Superior temporal gyrus (tissue), 1 donor: Measurements from ENCODE around the gene RABAC1.
"Not testable (repeated sequence)": the region's sequence is repeated elsewhere in the genome, so short reads cannot be mapped to it uniquely, and the experiment has no call there.

Source experiments
- DNase-seq: peaks from one replicate; pipeline ENCODE4 v3.0.0-alpha.2; 2016; ENCODE audit errors: extremely low spot score

RABAC1 gene, protein sequence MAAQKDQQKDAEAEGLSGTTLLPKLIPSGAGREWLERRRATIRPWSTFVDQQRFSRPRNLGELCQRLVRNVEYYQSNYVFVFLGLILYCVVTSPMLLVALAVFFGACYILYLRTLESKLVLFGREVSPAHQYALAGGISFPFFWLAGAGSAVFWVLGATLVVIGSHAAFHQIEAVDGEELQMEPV

DNA sequence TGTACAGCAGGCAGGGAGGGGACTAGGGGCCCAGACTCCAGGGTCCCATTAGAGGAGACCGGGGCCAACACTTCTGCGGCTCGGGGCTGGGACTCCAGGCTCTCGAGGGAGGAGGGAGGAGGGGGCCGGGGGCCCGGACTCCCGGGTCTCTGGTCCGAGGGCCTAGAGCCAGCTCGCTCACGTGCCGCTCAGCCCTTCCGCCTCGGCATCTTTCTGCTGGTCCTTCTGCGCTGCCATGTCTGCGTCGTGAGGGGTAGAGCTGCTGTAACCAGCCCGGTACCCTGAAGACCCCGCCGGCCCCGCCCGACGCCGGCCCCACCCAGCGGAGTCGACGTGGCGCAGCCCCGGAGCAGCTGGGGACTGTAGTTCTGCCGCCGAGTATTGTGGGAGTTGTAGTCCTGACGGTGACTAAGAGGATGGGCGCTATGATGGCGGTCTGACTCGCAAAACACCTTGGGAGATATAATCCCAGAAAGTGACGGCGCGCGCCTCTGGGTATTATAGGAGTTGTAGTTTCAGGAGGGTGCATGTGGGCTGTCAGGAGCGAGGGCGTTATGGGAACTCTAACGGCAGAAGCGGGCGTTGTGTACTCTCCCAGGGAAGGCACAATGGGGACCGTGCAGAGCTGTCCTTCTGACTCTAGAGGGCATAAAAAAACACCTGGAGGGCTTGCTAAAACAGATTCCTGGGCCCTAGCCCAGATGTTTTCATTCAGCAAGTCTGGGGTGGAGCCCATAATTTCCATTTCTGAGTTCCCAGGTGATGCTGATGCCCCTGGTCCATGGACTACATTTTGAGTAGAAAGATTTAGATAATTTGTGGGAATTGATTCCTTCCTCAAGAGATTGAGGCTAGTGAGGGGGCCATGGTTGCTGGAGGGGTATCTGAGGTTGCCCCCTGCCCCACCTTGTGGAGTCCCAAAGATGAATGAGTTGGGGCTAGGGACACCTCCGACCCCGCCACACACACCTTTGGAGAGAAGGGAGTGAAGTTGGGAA is at the start of gene RABAC1:
Gene RABAC1, minus strand, starts transcription at position 266 of the 998 bp plus-strand sequence. Its CDS starts 29 bp downstream, at position 237.
- DNase-seq, result peak; percentile 96

DNA sequence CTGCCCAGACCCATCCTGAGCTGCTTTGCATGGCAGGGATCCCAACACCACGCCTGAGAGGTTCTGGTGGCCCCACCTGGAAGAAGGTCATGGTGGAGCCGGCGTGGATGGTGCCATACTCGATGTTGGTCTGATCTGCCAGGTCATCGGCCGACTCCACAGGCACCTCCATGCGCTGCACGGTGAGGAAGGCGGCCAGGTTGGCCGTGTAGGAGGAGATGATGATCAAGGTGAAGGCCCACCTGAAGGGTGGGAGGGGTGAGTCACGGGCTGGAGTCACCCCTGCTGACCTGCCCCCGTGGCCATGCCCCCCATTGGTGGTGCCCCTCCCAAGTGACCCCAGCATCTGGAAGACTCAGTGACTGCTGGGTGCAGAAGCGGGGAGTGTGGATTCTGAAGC is 47.4 kb upstream of the RABAC1 start:
- no peak for DNase-seq

DNA sequence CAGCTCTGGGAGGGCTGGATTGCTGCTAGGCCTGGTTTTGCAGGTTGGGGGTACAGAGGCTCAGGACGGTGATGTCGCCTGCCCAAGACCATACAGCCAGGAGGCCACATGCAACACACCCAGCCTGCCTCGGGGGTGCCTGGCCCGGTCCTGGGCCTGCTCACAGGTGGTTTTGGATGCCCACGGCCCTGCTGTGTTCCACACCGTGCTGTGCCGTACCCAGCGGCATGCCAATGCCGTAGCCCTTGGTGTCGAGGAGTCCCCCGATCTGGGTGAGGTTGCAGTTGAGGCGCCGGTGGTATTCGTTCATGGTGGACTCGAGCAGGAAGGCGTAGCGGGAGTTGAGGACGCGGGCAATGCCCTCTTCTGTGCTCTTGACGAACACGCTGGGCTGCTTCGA is 46.4 kb upstream of the RABAC1 start:
- no peak for DNase-seq

DNA sequence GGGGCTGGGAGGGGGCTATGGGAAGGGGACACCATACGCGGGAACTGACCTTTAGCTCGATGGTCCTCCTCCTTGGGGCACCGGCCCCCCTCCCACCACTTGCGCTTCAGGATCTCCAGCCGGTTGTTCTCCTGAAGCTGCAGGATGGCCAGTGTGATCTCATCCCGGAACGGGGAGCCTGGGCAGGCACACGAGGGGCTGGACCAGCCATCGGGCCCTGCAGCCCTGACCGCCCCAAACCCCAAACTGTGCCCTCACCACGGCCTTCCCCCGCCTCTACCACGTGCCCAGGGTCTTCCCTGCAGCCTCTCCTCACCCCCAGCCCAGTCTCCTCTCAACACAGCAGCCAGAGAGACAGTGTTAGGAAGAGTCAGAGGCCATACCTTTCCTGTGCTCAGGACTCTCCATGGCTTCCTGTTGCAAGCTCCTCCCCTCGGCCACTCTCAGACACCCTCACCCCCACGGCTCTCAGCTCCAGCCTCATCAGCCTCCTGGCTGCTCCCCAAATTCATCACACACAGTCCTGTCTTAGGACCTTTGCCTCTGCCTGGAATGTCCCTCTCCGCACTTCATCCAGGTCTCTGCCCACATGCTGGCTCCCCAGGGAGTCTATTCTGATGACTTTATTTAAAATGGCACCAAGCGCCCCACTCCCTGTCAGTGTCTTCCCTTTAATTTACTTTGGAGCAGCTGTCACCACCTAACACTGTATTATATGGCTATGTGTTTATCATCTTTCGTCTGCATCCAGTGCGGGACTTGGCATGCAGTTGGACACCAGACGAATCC is 44.6 kb upstream of the RABAC1 start:
- DNase-seq, result no peak

DNA sequence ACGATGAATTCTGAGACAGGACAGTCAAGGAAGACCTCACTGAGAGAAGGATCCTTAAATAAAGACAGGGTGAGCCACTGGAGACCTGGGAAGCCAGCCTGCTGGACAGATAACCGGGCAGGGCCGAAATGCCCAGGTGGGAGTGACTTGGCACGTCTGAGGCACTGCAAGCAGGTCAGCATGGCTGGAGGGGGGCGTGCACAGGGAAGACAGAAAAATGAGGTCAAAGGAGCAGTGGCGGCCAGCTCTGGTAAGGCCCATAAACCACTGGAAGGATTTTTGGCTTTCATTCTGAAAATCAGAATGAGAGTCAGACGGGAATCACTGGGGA is 40.7 kb upstream of the RABAC1 start:
- no peak for DNase-seq

DNA sequence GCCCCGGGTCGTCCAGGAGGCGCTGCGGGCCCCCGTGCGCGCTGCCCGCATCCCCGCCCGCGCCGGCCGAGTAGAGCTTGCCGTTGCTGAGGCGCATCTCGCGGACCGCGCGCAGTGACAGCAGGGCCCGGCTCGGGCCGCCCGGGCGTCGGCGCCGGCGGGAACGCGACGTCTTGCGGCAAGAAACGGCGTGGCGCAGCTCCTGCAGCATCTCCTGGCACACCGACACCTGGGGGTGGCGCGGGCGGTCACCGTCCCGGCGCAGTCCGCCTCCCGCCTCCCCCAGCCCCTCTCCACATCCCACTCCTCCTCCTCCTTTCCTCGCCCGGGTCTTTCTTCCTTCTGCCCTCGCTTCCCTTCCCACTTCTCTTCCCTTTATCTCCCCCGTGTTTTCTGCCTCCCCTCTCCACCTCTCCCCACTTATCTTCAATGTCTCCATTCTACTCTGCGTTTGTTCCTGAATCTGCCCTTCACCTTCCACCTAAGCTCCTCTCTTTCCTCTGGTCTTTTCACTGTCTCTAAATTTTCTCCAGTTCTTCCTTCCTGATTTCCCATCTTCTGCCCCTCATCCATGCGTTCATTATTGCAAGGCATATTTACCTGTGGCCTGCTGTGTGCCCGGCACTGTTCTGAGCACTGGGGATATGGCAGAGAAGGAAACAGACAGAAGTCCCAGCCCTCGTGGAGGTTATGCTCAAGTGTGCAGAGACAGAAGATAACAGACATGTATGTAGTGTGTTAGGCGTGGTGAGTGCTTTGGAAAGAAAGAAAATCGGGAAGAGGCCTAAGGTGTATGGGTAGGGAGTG is 40.2 kb upstream of the RABAC1 start:
- DNase-seq, result no peak

DNA sequence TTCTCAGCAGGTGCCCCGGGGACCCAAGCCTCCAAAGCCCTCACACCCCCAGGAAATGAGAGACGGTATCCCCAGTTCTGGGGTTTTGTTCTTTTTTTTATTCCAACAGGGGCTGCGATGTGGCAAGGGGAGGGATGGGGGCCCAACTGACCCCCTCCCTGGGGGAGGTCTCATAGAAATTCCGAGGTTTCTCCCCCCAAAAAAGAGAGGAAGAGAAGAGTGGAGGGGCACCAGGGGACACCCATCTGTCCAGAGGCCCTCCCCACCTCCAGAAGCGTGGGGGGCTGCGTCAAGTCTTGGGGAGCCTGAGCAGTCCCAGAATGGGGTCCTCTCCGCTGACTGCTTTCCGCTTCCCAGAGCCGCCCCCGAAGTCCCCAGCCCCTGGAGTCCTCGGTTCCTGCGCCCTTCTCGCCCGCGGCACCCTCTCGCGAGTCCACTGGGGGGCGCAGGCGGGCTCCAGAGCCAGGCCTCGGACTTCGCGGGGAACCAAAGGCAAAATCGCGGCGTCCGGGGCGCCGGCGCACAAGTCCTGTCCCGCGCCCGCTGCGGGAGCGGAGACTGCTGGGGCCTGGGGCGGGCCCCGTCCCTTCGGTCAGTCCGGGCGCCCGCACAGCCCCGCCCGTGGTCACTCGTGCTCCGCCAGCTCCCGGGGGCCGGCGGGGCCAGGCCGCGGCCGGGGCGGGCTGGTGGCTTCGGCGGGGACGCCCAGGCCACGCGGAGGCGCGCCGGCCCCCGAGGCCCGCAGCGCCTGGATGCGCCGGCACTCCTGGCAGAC is 39.3 kb upstream of the RABAC1 start:
- DNase-seq, result no peak

DNA sequence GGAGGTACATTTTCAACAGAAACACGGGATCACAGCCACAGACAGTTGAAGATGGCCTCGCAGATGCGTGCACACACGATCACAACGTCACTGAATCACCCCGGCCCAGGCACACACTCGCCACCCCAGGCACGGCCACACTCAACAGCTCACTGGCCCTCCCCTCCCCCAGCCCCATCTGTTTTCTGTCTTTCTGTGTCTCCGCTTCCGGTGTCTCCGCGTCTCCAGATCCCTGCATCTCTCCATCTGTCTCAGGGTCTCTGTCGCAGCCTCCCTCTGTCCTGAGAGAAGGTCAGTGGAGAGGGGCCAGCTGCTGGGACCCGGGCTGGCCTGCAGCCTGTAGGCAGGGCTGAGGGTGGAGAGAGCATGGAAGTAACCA is 38.7 kb upstream of the RABAC1 start:
- no peak for DNase-seq

DNA sequence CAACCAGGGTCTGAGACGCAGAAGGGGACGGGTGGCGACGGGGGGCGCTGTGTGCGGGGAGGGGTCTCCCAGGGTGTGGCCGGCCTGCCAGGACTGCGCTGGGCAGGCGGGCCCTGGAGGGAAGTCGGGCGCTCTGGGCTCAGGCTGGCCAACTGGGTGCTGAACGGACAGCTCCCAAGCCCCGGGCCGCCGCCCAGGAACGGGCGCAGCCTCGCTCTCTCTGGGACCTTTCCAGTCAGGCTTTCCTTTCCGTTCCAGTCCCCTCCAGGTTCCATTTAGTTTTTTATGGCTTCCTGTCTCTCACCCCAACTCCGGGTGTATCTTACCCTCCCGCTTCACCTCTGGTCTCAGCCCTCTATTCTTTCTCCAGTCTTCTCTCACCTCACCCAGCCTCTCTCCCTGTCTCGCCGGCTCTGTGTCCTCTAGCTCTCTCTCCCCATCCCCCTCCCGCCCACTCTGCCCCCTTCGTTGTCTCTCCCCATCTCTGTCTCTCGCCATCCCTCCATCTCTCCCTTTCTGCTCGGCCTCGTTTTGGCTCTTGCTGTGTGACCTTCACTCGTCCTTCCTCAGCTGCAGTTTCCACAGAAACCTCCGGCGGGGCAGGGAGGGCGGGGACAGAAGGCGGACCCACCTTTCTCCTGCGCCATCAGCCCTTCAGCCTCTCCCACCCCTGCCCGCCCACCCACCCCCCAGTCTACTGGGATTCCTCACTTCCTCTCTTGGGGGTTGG is 38.2 kb upstream of the RABAC1 start:
- peak; percentile 19 for DNase-seq

DNA sequence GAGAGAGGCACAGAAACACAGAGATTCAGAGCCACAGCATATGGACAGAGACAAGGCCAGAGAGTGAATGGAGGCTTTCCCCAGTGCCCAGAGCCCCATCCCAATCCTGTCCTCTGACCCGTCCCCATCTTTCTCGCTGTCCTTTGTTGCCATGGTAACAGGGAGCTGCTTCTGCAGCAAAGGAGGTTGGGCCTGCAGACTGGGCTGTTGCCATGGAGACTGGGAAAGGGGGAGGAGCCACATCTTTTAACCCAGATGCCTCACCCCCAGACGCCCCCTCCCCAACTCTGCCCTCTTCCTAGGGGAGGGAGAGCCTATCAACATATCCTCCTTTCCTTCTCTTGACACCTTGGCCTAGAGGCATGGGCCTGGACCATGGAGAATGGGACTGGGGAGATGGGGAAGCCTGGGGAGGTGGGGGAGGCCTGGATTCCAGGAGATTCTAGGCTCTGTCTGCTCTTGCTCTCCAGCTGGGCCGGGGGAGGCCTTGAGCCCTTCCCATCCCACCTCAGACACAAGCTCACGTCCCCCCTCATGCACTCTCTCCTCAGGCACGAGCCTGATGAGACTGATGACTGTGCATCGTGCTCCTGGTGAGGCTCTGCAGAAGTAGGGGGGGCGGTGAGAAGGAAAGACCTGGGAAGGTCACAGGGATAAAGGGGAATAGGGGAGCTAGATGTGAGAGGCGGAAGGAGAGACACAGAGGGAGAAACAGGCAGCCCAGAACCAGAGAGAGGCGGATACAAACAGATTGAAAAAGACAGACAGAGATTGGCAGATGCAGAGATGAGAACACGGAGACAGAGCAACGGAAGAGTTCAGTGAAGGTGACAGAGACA is 37.1 kb upstream of the RABAC1 start:
- peak; percentile 65 for DNase-seq

DNA sequence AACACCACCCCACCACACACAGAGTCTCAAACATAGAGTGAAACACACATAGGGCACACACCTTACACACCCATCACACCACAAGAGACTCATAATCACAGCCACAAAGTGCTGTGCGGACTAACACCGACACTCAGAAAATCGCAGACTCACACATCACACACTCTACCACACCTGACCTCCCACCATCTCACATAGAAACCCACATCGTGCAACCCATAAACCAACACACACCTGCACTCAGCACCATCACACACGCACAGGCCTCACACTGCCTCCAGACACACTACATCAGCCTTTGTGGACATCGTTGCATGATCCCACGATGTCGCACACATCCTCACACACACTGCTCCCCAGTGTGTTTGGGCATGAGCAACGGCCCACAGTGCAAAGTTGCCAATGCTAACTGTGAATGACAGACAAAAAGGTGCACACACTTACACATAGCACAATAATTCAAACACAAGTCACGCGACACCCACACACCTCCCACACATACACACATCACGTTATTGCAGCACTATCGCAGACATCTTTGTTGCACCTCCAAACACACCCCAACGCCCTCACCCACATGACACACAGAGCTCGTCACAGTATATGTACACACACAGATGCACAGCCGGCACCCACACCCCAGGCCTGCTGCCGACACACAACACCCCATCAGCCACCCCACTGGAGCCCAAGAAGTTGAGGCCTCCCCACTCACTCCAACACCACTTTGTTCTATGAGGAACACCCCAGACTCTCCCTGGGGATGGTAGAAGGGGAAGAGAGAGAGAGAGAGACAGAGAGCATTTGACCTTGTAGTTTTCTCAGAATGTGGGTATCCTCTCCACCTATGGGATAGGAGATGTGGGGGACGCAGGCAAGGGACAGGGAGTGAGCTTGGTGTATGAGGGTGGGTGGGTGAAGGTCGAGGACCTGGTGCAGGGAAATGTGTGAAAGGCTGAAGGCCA is 36.2 kb upstream of the RABAC1 start:
- DNase-seq, result no peak

DNA sequence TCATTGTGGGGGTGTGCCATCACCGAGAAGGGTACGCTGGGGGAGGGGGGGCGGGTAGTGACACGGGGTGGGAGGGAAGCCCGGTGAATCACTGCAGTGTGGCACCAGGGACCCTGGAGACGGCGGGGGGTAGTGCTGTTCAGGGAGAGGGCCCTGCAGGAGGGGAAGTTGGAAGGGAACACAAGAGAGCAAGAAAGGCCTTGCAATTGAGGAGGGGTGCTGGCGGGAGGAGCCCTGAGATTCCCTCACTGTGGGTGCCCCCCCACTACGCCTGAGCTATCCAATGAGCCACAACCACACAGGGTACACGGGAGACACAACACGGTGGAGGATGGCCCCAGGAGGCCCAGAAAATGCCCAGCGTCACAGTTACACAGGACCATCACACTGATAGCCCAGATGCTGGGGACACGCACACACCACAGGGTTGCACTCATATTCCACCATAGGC is 35.4 kb upstream of the RABAC1 start:
- DNase-seq, result peak; percentile 20

DNA sequence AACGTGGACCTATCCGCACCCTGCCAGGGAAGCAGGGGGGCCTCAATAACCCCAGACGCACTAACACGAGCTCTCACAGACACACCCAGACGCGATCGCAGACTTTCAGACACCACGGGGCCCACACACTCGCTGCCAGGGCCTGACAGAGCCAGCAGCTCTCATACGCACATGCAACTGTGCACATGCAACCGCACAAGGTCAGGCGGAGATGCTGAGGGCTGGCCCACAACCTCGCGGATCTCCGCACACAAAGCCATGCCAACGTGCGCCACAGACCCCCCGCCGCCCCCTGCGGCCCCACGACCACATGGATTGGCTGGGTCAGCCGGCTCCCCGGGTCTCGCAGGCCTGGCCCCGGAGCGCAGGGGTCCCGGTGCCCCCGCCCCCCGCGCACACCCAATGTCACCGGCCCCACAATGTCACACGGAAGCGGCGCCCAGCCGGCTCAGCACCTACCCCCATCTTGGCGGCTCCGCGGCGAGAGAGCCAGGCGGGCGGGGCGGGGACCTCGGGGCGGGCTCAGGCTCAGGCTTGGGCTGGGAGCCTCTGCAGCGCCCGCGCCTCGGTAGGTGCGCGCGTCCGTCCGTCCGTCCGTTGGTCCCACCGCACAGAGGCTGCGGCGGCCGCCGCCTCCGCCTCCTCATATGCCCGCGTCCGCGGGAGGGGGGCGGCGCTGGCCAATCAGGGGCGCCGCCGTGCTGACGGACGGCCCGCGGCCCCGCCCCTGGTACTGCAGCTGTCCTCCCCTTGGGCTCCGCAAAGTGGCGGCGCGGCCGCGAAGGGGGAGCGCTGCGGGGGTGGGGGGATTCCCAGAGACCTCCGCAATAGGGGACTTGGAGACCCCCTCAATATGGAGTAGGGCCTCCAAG is 34.7 kb upstream of the RABAC1 start, which contains the start of gene ATP1A3:
Gene ATP1A3, minus strand, starts transcription at position 619 of the 872 bp plus-strand sequence. Its CDS starts 154 bp downstream, at position 465.
- peak; percentile 53 for DNase-seq

DNA sequence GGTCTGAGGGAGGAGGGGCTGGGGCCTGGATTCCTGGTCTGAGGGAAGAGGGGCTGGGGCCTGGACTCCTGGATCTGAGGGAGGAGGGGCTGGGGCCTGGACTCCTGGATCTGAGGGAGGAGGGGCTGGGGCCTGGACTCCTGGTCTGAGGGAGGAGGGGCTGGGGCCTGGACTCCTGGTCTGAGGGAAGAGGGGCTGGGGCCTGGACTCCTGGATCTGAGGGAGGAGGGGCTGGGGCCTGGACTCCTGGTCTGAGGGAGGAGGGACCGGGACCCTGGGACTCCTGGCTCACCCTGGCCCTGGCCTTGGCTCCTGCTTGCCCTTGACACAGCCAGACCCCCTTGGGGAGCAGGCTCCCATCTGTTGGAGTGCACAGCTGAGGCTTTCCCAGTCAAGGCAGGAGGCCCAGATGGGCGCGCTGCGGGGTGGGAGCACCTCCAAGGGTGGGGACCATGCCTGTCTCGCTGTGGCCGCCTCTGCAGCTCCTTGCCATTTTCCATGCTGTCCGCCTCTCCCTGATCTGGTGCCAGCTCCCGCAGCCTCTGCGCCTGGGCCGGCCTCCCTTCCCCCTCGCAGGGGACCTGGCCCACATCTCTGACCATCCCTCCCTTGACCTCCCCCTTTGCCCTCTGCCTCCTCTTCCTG is 32.9 kb upstream of the RABAC1 start:
- not testable (repeated sequence) for DNase-seq

DNA sequence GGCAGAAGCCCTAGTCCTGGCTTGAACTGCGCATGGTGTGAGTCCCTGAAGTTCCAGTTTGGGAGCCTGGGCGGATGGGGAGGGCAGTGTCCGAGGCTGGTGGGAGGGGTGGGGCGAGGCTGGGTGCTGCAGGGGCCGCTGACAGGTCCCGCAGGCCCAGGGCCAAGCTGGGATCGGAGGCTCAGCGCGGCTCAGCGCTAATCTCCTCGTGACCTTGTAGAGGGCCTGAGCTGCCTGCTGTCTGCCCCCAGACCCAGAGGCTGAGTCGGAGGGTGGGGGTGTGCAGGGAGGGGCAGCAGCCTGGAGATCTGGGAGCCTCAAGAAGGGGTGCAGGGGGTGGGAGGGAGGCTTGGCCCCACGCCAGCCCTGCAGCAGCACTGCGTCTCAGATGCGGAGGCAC is 31.9 kb upstream of the RABAC1 start:
- no peak for DNase-seq

DNA sequence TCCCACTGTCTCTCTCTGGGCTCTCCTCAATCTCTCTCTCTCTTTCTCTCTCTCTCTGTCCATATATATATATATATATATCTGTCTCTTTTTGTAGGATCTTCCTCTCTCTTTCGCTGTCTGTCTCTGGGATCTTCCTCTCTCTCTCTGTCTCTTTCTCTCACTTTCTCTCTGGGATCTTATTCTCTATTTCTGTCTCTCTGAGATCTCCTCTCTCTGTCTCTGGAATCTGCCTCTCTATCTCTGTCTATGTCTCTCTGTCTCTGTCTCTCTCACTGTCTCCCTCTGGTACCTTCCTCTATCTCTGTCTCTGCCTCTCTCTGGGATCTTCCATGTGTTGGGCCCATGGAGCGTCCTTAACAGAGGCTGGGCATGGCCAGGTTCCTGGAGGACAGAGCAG is 31.5 kb upstream of the RABAC1 start:
- no peak for DNase-seq
